Mesothelial cell of epicardium (in vitro differentiated cells): ENCODE results near the gene NMD3. TPM values are rescaled to one million over a fixed set of nuclear protein-coding genes. Genes with fewer than 3 reads are reported as not detected.
A peak's percentile ranks its signal among the peaks of the same experiment; 100 is the strongest.

Source experiments
- DNase-seq, 2 experiments: peaks; one replicate each; pipeline ENCODE4 v3.0.0; 2021; ENCODE audit warnings: low spot score in 2 of 2; ENCODE audit not compliant: unreplicated experiment in 2 of 2
- H3K27ac Mint-ChIP-seq: 2 replicates; pipeline ENCODE4 v1.8.0; 2021; ENCODE audit warnings: mixed read lengths
- H3K27me3 Mint-ChIP-seq: 2 replicates; pipeline ENCODE4 v1.8.0; 2021; ENCODE audit warnings: low read depth, mixed read lengths
- H3K36me3 Mint-ChIP-seq: 2 replicates; pipeline ENCODE4 v1.8.0; 2021; ENCODE audit warnings: mixed read lengths
- H3K4me1 Mint-ChIP-seq: 2 replicates; pipeline ENCODE4 v1.8.0; 2021; ENCODE audit warnings: mixed read lengths
- H3K4me3 Mint-ChIP-seq: 2 replicates; pipeline ENCODE4 v1.8.0; 2021; ENCODE audit warnings: mild to moderate bottlenecking, moderate library complexity, mixed read lengths
- H3K9me3 Mint-ChIP-seq: 2 replicates; pipeline ENCODE4 v1.8.0; 2021; ENCODE audit warnings: mixed read lengths
- total RNA-seq: library from RNA; stranded (reverse); gene quantifications from 3 replicates; pipeline ENCODE4 v1.2.1, GENCODE V29; 2021
- TF ChIP-seq, protein P1 (sequence below): fragments of 200-600 bp; sonication (generic); IDR thresholded peaks from one replicate; pipeline ENCODE4 v1.5.0; 2021; ENCODE audit warnings: antibody characterized with exemption; ENCODE audit not compliant: unreplicated experiment

Gene NMD3
- total RNA-seq, 1 donor from 2014 or later, result 51.1 TPM

DNA sequence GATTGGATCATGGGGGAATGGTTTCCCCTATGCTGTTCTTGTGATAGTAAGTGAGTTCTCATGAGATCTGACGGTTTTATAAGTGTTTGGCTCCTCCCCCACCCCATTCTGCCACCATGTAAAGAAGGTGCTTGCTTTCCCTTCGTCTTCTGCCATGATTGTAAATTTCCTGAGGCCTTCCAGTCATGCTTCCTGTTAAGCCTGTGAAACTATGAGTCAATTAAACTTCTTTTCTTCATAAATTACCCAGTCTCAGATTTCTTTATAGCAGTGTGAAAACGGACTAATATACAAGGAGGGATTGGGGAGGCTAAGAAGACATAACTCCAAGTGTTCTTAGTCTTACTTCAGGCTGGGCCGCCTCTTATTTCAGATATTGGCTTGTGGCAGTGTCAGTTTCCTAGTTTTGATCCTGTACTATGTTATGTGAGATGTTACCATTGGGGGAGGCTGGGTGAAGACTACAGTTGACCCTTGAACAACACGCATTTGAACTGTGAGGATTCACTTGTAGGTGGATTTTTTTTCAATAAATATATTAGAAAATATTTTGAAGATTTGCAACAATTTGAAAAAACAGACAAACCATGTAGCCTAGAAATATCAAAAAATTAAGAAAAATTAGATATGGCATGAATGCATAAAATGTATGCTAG lies 44.9 kb downstream of the NMD3 start:
- peaks cover 21% of the 10 kb centered on the region for H3K4me1 Mint-ChIP-seq
- peaks cover 42% of the 10 kb centered on the region for H3K36me3 Mint-ChIP-seq
- TF ChIP-seq, protein P1, sequence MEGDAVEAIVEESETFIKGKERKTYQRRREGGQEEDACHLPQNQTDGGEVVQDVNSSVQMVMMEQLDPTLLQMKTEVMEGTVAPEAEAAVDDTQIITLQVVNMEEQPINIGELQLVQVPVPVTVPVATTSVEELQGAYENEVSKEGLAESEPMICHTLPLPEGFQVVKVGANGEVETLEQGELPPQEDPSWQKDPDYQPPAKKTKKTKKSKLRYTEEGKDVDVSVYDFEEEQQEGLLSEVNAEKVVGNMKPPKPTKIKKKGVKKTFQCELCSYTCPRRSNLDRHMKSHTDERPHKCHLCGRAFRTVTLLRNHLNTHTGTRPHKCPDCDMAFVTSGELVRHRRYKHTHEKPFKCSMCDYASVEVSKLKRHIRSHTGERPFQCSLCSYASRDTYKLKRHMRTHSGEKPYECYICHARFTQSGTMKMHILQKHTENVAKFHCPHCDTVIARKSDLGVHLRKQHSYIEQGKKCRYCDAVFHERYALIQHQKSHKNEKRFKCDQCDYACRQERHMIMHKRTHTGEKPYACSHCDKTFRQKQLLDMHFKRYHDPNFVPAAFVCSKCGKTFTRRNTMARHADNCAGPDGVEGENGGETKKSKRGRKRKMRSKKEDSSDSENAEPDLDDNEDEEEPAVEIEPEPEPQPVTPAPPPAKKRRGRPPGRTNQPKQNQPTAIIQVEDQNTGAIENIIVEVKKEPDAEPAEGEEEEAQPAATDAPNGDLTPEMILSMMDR, result no peak
- H3K9me3 Mint-ChIP-seq, result peaks cover 40% of the 10 kb centered on the region
- H3K4me3 Mint-ChIP-seq, result no peak overlapping the region
- H3K27ac Mint-ChIP-seq, result no peak overlapping the region
- DNase-seq, result no peak
- H3K27me3 Mint-ChIP-seq, result no peaks in the 10 kb centered on the region

DNA sequence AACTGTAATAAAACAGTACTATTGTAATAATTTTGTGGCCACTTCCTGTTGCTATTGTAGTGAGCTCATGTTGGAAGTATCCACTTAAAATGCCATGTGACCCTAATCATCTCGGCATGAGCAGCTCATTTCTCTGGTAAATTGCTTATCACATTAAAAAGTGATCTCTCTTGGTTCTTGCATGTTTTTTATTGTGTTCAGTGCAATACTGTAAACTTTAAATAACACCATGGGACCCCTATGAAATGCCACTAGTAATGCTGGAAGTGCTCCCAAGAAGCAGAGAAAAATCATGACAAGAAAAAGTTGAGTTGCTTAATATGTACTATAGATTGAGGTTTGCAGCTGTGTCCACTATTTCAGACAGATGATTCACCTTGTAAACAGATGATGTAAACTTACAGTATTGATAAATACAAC lies 45.6 kb downstream of the NMD3 start:
- H3K27me3 Mint-ChIP-seq, result no peaks in the 10 kb centered on the region
- TF ChIP-seq, protein P1, result no peak
- no peak overlapping the region for H3K4me3 Mint-ChIP-seq
- H3K27ac Mint-ChIP-seq, result no peak overlapping the region
- peaks cover 28% of the 10 kb centered on the region for H3K4me1 Mint-ChIP-seq
- no peak for DNase-seq
- peaks cover 35% of the 10 kb centered on the region for H3K36me3 Mint-ChIP-seq
- peaks cover 35% of the 10 kb centered on the region for H3K9me3 Mint-ChIP-seq

DNA sequence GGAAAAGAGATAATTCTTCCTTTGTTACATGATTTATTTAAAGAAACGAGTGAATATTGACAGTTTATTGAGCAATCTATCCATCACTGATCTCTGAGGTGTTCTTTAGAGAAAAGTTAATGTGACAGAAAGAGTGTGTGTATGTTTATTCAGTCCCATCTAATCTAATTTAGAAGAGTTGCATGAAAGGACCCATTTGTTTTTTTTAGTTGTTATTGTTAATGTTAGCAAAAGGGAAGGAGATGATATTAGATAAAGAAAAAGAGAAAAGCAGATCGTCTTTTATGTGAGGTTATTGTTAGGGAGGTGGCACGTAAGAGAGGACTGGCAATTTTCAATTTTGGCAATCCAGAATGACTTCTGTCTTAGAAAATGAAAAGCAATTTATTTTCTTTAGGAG lies 46.5 kb downstream of the NMD3 start:
- no peak overlapping the region for H3K4me3 Mint-ChIP-seq
- peaks cover 28% of the 10 kb centered on the region for H3K4me1 Mint-ChIP-seq
- no peak for DNase-seq
- no peaks in the 10 kb centered on the region for H3K27me3 Mint-ChIP-seq
- peaks cover 26% of the 10 kb centered on the region for H3K36me3 Mint-ChIP-seq
- H3K9me3 Mint-ChIP-seq, result peaks cover 26% of the 10 kb centered on the region
- H3K27ac Mint-ChIP-seq, result no peak overlapping the region
- TF ChIP-seq, protein P1, result no peak

DNA sequence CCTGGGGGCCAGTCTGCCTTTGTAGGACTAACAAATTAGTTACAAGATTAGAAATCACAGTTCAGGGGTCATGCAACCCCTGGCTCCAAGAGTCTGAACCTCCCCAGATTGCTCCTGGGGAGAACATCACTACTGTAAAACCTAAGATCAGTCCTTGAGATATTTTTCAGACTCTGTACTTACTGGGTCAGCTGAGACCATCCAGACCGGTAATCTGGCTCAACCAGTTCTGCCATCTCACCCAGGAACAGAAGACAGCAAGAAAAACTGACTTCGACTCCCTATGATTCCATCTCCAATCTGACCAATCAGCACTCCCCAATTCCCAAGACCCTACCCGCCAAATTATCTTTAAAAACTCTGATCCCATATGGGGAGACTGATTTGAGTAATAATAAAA lies 47.5 kb downstream of the NMD3 start:
- H3K9me3 Mint-ChIP-seq, result peaks cover 22% of the 10 kb centered on the region
- peaks cover 28% of the 10 kb centered on the region for H3K4me1 Mint-ChIP-seq
- H3K36me3 Mint-ChIP-seq, result peaks cover 20% of the 10 kb centered on the region
- no peak for DNase-seq
- peak overlapping the region; percentile 53 for H3K27ac Mint-ChIP-seq
- no peaks in the 10 kb centered on the region for H3K27me3 Mint-ChIP-seq
- no peak overlapping the region for H3K4me3 Mint-ChIP-seq
- TF ChIP-seq, protein P1, result no peak

DNA sequence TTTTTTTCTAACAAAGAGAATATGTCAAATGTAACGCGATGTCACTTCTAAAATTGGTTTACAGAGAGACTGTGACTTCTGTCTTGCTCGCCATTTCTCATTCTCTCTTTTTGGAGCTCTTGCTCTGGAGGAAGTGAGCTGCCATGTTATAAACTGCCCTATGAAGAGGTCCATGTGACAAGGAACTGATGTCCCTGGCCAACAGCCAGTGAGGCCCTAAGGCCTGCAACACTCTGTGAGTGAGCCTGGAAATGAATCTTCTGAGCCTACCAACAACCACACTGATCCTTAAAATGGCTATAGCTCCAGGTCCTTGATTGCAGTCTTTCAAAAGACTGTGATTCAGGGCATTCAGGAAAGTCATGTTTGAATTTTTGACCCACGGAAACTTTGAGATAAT lies 49.9 kb downstream of the NMD3 start:
- Mint-ChIP-seq H3K4me1 (peaks cover 28% of the 10 kb centered on the region), H3K27ac (no peak overlapping the region)

More for the DNA sequence above, 49.9 kb downstream of the NMD3 start:
- no peak for DNase-seq
- TF ChIP-seq, protein P1, result no peak
- Mint-ChIP-seq H3K27me3 (no peaks in the 10 kb centered on the region), H3K9me3 (peaks cover 1% of the 10 kb centered on the region), H3K4me3 (no peak overlapping the region), H3K36me3 (peaks cover 5% of the 10 kb centered on the region)
